22Rv1 (cell line): ENCODE data around the gene EIF1.

Experiments used
- ZFX ChIP-seq: fragments of 450-650 bp; IDR thresholded peaks from 2 replicates; pipeline ENCODE4 v1.6.1; 2017; ENCODE audit warnings: antibody characterized with exemption, borderline replicate concordance
- TF ChIP-seq, protein P1 (sequence below): fragments of 450-650 bp; IDR thresholded peaks from 2 replicates; pipeline ENCODE4 v1.5.1; 2017; ENCODE audit warnings: mild to moderate bottlenecking

DNA sequence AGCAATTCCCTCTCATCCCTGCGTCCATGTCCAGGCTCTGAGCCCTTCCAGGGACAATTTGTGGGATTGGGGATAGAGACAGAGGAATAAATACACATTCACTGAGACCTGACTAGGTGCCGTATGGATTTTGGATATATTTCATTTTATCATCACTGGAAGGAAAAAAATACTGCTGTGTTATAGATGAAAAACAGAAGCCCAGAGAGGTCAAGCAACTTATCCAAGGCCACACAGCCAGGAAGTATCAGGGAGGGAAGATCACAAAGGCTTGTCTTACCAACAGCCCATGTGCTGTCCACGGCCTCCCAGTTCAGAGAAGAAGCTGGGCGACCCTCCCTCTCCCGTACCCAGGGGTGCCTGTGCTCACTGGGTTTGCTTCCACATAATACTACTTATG is 51.8 kb downstream of the EIF1 start:
- TF ChIP-seq, protein P1, sequence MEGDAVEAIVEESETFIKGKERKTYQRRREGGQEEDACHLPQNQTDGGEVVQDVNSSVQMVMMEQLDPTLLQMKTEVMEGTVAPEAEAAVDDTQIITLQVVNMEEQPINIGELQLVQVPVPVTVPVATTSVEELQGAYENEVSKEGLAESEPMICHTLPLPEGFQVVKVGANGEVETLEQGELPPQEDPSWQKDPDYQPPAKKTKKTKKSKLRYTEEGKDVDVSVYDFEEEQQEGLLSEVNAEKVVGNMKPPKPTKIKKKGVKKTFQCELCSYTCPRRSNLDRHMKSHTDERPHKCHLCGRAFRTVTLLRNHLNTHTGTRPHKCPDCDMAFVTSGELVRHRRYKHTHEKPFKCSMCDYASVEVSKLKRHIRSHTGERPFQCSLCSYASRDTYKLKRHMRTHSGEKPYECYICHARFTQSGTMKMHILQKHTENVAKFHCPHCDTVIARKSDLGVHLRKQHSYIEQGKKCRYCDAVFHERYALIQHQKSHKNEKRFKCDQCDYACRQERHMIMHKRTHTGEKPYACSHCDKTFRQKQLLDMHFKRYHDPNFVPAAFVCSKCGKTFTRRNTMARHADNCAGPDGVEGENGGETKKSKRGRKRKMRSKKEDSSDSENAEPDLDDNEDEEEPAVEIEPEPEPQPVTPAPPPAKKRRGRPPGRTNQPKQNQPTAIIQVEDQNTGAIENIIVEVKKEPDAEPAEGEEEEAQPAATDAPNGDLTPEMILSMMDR = no peak
- TF ChIP-seq ZFX = no peak
